T-helper 2 cell treated with Interferon-gamma antibody and Interleukin-4, amounts not matched to agents 100 ng/mL and 5 ng/mL, for 36 hours (primary cell): ENCODE results near the gene C5orf15. TPM values are rescaled to one million over a fixed set of nuclear protein-coding genes. Genes with fewer than 3 reads are reported as not detected.

Source experiments
- total RNA-seq: library from RNA; stranded (reverse); gene quantifications from 2 replicates; pipeline ENCODE4 v1.2.3, GENCODE V29; 2022

C5orf15 gene
- total RNA-seq, 1 donor from 2014 or later, result 24.3 TPM

Other genes with a start within 250 kb of the C5orf15 start
- 237 and 240 TPM in 2 replicates for gene VDAC1, start 36.4 kb upstream of the C5orf15 start, total RNA-seq
- 30.8 and 31.8 TPM in 2 replicates for gene TCF7, start 146.1 kb upstream of the C5orf15 start, total RNA-seq
- 204 and 207 TPM in 2 replicates for gene SKP1, start 208.3 kb upstream of the C5orf15 start, total RNA-seq